Measurements from ENCODE around the gene SMARCC2.

DNA sequence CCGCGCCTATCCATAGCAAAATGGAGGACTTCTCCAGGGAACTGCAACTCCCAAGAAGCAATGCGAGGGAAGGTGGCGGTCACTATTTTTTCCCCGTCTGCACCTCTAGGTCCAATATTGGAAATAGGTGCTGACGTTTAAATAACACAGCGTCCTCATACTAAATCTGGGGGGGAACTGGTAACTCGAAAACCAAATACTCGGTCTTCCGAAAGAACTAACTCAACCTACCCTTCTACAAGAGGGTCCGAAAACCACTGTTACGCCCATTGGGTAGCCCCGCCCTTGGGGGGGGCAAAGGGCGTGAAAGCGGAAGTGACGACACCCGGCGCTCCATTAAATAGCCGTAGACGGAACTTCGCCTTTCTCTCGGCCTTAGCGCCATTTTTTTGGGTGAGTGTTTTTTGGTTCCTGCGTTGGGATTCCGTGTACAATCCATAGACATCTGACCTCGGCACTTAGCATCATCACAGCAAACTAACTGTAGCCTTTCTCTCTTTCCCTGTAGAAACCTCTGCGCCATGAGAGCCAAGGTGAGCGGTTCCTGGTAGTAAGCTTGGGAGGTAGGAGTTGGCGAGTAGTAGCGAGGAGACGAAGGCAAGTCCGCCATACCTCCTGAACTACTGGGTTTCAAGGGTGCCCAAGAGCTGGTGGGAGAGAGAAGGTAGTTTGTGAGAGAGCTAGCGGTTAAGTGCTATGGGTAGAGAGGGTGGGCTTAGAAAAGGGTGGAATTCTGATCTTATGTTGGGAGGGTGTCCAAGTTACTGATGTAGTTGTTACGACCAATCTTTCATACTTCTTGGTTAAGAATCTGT lies 72.8 kb downstream of the SMARCC2 start, which contains the start of gene RPL41:
- peak; percentile 100 for TF ChIP-seq POLR2AphosphoS5 (IDR thresholded peaks at IDR 0.05; ENCODE audit: low read depth, low read length)
- TF ChIP-seq, protein P1, sequence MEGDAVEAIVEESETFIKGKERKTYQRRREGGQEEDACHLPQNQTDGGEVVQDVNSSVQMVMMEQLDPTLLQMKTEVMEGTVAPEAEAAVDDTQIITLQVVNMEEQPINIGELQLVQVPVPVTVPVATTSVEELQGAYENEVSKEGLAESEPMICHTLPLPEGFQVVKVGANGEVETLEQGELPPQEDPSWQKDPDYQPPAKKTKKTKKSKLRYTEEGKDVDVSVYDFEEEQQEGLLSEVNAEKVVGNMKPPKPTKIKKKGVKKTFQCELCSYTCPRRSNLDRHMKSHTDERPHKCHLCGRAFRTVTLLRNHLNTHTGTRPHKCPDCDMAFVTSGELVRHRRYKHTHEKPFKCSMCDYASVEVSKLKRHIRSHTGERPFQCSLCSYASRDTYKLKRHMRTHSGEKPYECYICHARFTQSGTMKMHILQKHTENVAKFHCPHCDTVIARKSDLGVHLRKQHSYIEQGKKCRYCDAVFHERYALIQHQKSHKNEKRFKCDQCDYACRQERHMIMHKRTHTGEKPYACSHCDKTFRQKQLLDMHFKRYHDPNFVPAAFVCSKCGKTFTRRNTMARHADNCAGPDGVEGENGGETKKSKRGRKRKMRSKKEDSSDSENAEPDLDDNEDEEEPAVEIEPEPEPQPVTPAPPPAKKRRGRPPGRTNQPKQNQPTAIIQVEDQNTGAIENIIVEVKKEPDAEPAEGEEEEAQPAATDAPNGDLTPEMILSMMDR (IDR thresholded peaks at IDR 0.05): no peak
- TF ChIP-seq, protein P2, sequence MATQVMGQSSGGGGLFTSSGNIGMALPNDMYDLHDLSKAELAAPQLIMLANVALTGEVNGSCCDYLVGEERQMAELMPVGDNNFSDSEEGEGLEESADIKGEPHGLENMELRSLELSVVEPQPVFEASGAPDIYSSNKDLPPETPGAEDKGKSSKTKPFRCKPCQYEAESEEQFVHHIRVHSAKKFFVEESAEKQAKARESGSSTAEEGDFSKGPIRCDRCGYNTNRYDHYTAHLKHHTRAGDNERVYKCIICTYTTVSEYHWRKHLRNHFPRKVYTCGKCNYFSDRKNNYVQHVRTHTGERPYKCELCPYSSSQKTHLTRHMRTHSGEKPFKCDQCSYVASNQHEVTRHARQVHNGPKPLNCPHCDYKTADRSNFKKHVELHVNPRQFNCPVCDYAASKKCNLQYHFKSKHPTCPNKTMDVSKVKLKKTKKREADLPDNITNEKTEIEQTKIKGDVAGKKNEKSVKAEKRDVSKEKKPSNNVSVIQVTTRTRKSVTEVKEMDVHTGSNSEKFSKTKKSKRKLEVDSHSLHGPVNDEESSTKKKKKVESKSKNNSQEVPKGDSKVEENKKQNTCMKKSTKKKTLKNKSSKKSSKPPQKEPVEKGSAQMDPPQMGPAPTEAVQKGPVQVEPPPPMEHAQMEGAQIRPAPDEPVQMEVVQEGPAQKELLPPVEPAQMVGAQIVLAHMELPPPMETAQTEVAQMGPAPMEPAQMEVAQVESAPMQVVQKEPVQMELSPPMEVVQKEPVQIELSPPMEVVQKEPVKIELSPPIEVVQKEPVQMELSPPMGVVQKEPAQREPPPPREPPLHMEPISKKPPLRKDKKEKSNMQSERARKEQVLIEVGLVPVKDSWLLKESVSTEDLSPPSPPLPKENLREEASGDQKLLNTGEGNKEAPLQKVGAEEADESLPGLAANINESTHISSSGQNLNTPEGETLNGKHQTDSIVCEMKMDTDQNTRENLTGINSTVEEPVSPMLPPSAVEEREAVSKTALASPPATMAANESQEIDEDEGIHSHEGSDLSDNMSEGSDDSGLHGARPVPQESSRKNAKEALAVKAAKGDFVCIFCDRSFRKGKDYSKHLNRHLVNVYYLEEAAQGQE (IDR thresholded peaks at IDR 0.05; ENCODE audit: insufficient read depth in 1 of 2, low read depth in 2 of 2, low read length in 1 of 2): peak in 1 of 2 experiments; percentile 40; a peak in 1 of 4 replicates

Data from Panc1 (cell line).